Keratinocyte (primary cell): ENCODE data around the gene TNS1. TPM values are rescaled to one million over a fixed set of nuclear protein-coding genes. Genes with fewer than 3 reads are reported as not detected.

Experiments
- DNase-seq: peaks from one replicate; pipeline ENCODE4 v3.0.0-alpha.2; 2011; ENCODE audit warnings: low read depth, missing footprints, low spot score
- FAIRE-seq: peaks from 2 replicates; lab custom pipeline; 2011; peaks lifted over from hg19 to GRCh38; lab: Jason Lieb, UNC
- H2AFZ ChIP-seq: 2 replicates; pipeline ENCODE4 v1.6.0; 2012; ENCODE audit warnings: low read length, control low read depth, inconsistent platforms; ENCODE audit not compliant: control insufficient read depth
- H3K27ac ChIP-seq: 2 replicates; pipeline ENCODE4 v1.5.1; 2011; ENCODE audit warnings: low read length; ENCODE audit not compliant: control insufficient read depth, insufficient read depth
- H3K27me3 ChIP-seq: 3 replicates; pipeline ENCODE4 v1.6.0; 2011; ENCODE audit warnings: low read length; ENCODE audit not compliant: control insufficient read depth, insufficient read depth; ENCODE audit errors: extremely low read depth
- H3K36me3 ChIP-seq, 2 experiments: 2 replicates in 1 of 2; 3 replicates in 1 of 2; pipeline ENCODE4 v1.5.1; 2011; ENCODE audit warnings: low read length in 2 of 2, mild to moderate bottlenecking in 1 of 2; ENCODE audit not compliant: control insufficient read depth in 2 of 2, insufficient read depth in 2 of 2; ENCODE audit errors: extremely low read depth in 1 of 2
- H3K4me1 ChIP-seq: 3 replicates; pipeline ENCODE4 v1.5.1; 2011; ENCODE audit warnings: low read length; ENCODE audit not compliant: control insufficient read depth, insufficient read depth; ENCODE audit errors: extremely low read depth
- H3K4me2 ChIP-seq: 3 replicates; pipeline ENCODE4 v1.6.0; 2011; ENCODE audit warnings: low read depth, low read length; ENCODE audit not compliant: control insufficient read depth, insufficient read depth; ENCODE audit errors: extremely low read depth
- H3K4me3 ChIP-seq, 3 experiments: fragments of 200-600 bp in 1 of 3; sonication (generic) in 1 of 3; 2 replicates in 2 of 3; 3 replicates in 1 of 3; pipeline ENCODE4 v1.5.1; 2011 to 2016; ENCODE audit warnings: low read length in 3 of 3, mild to moderate bottlenecking in 3 of 3, control low read depth in 2 of 3, inconsistent platforms in 1 of 3, low read depth in 1 of 3, mixed read lengths in 1 of 3, mixed run types in 1 of 3, moderate library complexity in 1 of 3; ENCODE audit not compliant: control insufficient read depth in 2 of 3, insufficient read depth in 2 of 3; ENCODE audit errors: extremely low read depth in 1 of 3
- H3K79me2 ChIP-seq: 2 replicates; pipeline ENCODE4 v1.6.0; 2012; ENCODE audit warnings: low read length; ENCODE audit not compliant: control insufficient read depth, insufficient read depth
- H3K9ac ChIP-seq: 3 replicates; pipeline ENCODE4 v1.6.0; 2011; ENCODE audit warnings: low read length; ENCODE audit not compliant: control insufficient read depth, insufficient read depth; ENCODE audit errors: extremely low read depth
- H3K9me1 ChIP-seq: 3 replicates; pipeline ENCODE4 v1.6.0; 2011; ENCODE audit warnings: low read length; ENCODE audit not compliant: control insufficient read depth, insufficient read depth; ENCODE audit errors: extremely low read depth
- H3K9me3 ChIP-seq: 2 replicates; pipeline ENCODE4 v1.5.1; 2012; ENCODE audit warnings: low read depth, low read length; ENCODE audit not compliant: control insufficient read depth
- H4K20me1 ChIP-seq: 3 replicates; pipeline ENCODE4 v1.6.0; 2011; ENCODE audit warnings: low read length; ENCODE audit not compliant: control insufficient read depth, insufficient read depth; ENCODE audit errors: extremely low read depth
- EZH2 ChIP-seq: IDR thresholded peaks from one replicate; pipeline ENCODE4 v1.6.1; 2012; ENCODE audit warnings: inconsistent platforms, mild to moderate bottlenecking, low read length, moderate library complexity
- dilution Hi-C: fragments of 300-500 bp; cut with MboI; formaldehyde crosslinking; loops from one replicate; pipeline ENCODE4 v1.7.0; 2020; ENCODE audit warnings: low sequenced_read_pairs; ENCODE audit not compliant: extremely low pct_ligation_motif_present
- polyA plus RNA-seq, 5 experiments: library from polyadenylated mRNA; depleted of rRNA in 3 of 5; stranded (reverse) in 3 of 5; stranded (forward) in 1 of 5; unstranded in 1 of 5; fragments of >200 nt; gene quantifications; 1 replicate in 1 of 5; 2 replicates in 3 of 5; 3 replicates in 1 of 5; pipeline versions ENCODE4 v1.2.1 to v1.2.3, GENCODE V29; 2011 to 2012; ENCODE audit warnings: missing spikeins in 2 of 5, low read depth in 1 of 5, low replicate concordance in 1 of 5
- TF ChIP-seq, protein P1 (sequence below), 3 experiments: IDR thresholded peaks in 1 of 3; conservative IDR thresholded peaks in 1 of 3; optimal IDR thresholded peaks in 1 of 3; 2 replicates in 2 of 3; 3 replicates in 1 of 3; pipeline versions ENCODE3 to v1.5.1; 2011; ENCODE audit warnings: low read length in 3 of 3, mild to moderate bottlenecking in 3 of 3, moderate library complexity in 2 of 3, control low read depth in 1 of 3, inconsistent platforms in 1 of 3; ENCODE audit not compliant: insufficient read depth in 2 of 3; ENCODE audit errors: extremely low read depth in 1 of 3

Gene TNS1
- polyA plus RNA-seq, 1 donor (not counting 4 experiments of a cell fraction or from before 2014, with no cell fraction given) = 2.5 TPM

DNA sequence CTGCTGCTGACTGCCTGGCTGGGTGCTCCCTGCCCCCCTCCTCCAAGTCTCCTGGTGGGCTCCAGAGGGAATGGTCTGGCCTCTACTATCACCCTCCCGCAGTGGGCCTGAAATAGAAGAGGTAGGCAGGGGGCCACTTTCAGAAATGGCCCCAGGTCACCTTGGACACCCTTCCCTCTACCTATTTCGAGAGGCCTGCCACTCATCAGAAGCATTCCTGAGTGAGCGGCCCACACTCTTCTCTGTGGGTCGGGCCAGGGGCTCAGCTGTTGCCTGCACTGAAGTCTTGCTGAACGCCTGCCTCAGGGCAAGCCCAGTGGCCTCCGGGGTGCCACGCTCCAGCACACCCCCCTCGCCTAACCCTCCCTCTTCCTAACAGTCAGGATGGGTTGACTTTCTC is 124.9 kb downstream of the TNS1 start:
- no peaks in the 10 kb centered on the region for H3K36me3 ChIP-seq

DNA sequence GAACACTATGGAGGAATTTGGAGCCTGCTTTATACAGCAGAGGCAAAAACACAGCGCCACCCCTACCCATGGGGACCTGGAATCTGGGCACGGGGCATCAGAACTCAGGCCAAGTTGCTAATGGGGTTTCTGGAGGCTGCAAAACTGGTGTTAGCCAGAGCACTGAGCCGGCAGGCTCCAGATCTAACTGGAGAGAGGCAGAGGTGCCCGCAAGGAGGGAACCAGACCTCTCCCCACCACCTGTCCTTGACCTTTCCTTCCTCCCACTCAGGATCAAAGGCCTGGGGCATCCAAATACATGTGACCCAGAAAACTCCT is 126.6 kb downstream of the TNS1 start:
- TF ChIP-seq, protein P1, sequence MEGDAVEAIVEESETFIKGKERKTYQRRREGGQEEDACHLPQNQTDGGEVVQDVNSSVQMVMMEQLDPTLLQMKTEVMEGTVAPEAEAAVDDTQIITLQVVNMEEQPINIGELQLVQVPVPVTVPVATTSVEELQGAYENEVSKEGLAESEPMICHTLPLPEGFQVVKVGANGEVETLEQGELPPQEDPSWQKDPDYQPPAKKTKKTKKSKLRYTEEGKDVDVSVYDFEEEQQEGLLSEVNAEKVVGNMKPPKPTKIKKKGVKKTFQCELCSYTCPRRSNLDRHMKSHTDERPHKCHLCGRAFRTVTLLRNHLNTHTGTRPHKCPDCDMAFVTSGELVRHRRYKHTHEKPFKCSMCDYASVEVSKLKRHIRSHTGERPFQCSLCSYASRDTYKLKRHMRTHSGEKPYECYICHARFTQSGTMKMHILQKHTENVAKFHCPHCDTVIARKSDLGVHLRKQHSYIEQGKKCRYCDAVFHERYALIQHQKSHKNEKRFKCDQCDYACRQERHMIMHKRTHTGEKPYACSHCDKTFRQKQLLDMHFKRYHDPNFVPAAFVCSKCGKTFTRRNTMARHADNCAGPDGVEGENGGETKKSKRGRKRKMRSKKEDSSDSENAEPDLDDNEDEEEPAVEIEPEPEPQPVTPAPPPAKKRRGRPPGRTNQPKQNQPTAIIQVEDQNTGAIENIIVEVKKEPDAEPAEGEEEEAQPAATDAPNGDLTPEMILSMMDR (optimal IDR thresholded peaks at IDR 0.05 in 1 of 3, IDR thresholded peaks at IDR 0.05 in 1 of 3, conservative IDR thresholded peaks at IDR 0.05 in 1 of 3; ENCODE audit: extremely low read depth in 1 of 3, insufficient read depth in 2 of 3, low read length in 3 of 3) = no peak
- TF ChIP-seq EZH2 = no peak
- Histone ChIP-seq H3K4me3 (no peak overlapping the region), H3K27ac (no peak overlapping the region), H3K27me3 (peaks cover 9% of the 10 kb centered on the region), H4K20me1 (no peaks in the 10 kb centered on the region), H3K79me2 (no peaks in the 10 kb centered on the region), H3K9me3 (no peaks in the 10 kb centered on the region), H3K9me1 (no peaks in the 10 kb centered on the region), H3K36me3 (no peaks in the 10 kb centered on the region), H3K4me1 (no peaks in the 10 kb centered on the region), H2AFZ (no peak overlapping the region), H3K9ac (no peak overlapping the region), H3K4me2 (no peak overlapping the region)
- dilution Hi-C loops = no loop called here
- FAIRE-seq (no peak), DNase-seq (no peak)

More for the DNA sequence above, 124.9 kb downstream of the TNS1 start:
- no peak for FAIRE-seq
- Histone ChIP-seq H3K4me1 (no peaks in the 10 kb centered on the region), H3K27me3 (peaks cover 9% of the 10 kb centered on the region), H3K27ac (no peak overlapping the region), H3K9me3 (no peaks in the 10 kb centered on the region), H3K79me2 (no peaks in the 10 kb centered on the region), H3K9ac (no peak overlapping the region), H3K4me2 (no peak overlapping the region), H4K20me1 (no peaks in the 10 kb centered on the region), H3K9me1 (no peaks in the 10 kb centered on the region), H2AFZ (no peak overlapping the region), H3K4me3 (no peak overlapping the region)
- dilution Hi-C loops = no loop called here
- no peak for DNase-seq
- TF ChIP-seq, protein P1 (optimal IDR thresholded peaks at IDR 0.05 in 1 of 3, IDR thresholded peaks at IDR 0.05 in 1 of 3, conservative IDR thresholded peaks at IDR 0.05 in 1 of 3; ENCODE audit: extremely low read depth in 1 of 3, insufficient read depth in 2 of 3, low read length in 3 of 3) = no peak
- TF ChIP-seq EZH2 = no peak
